HG02970 (cell line): Measurements from ENCODE around the gene CDYL.

ENCODE experiments used
- ATAC-seq: cut with Tn5 transposase; IDR thresholded peaks from one replicate; pipeline ENCODE4 v1.9.1; 2021; ENCODE audit warnings: mild to moderate bottlenecking, moderate library complexity, moderate number of reproducible peaks; ENCODE audit not compliant: unreplicated experiment, low FRiP score

The CDYL gene

DNA sequence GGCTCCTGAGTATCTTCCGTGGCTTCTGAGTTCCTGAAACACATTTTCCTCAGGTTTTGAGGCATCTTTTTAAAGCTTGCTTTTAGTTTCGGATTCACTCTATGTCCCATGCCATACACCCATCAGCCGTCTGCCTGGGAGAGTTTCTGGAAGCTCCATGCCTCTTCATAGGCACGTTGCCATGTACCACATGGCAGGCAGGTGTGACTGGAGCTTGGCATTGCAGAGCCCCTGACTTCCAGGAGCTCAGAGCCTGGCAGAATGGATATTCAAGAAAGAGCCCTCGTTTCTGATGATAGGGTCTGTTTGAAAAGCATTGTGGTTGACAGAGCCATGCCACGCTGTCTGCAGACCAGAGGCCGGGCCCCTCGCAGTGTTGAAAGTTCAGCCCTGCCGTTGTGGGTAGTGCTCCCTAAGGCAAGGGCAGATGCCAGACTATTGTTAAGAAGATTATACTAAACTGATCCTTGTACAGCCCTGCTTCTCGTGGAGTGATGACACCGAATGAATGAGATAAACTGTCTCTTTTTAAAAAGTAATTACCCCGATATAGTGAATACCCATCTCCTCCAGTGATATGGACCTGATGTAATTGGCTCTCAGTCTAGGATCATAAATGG lies 127.7 kb downstream of the CDYL start:
- ATAC-seq: no peak

DNA sequence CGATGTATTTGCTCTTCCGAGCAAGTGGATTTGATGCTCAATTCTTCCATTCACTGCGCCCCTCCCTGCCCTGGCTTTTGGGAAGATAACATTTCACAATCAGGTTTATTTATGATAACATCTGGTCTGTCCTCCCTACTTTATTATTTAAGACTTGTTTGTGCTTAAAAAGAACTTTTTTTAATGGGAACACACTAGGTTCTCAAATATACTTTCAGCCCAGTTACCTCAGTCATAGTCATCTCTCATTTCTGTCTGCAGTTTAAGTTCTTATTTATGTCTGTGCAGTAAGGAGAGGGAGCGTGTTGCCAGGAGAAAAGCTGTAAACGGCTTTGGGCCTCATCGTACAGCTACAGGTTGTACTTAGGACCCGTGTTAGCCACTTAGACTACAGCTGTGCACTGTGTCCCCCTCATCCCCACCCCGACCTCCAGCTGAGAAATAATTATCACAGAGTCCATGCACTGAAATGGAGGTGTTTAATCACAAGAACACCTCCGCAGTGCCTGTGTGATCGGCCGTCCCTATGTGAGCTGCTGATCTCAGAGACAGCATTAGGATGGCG lies 128.3 kb downstream of the CDYL start:
- ATAC-seq: no peak

DNA sequence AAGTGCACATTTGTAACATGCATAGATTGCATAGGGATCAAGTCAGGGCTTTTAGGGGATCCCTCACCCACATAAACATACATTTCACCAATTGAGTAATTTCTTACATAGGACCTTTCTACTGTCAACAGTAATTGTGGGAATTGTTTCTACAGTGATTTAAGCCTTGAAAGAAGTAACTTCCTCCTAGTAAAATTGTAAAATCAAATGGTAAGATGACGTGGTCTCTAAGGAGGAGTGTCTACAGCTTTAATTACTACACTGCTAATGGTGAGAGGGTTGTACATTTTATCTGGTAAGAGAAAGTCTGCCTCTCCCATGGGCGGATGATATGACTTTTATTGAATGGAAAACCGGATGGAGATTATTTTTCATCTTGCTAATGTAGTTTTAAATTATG lies 129.6 kb downstream of the CDYL start:
- ATAC-seq: no peak

DNA sequence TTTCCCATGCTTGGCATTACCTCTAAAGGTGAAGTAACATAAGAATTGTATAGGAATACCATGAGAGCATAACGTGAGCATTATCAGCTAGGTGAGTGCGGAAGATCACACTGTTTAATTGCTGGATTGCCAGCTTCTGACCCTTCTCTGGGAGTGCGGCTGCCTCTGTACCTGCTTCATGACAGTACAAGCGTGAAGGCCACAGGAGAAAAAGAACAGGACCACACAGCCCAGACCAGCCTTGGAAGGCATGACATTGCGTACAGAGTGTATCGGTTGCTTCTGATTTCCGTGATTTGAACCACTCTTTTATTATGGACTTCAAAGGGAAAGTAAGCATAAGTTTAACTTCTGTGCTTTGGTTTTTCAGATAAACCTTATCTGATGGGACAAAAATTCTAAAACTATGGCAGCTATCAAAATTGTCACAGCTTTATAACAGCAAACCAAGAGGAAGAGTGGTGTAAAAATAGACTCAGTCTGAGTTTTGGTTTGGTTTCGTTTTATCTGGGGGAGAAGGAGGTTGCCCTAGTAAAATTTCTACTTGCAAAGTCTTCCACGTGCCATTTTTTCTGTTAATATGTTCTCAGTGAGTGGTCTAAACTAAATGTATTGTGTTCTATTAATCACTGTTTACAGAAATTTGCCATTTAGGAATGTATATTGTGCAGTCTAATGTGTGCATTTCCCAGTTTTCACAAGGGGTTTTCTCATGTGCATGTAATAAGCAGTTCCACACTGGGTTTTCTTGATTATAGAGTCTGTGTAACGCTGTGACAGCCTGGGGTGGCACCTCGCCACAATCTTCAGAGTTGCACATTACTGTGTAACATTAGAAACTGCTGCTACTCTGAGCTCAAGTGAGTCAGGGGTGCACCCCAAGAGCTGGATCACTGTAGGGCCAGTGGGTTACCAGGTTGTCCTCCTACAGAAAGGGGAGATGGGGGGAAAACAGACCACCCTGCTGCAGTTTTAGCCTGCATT lies 130.4 kb downstream of the CDYL start:
- ATAC-seq: no peak

DNA sequence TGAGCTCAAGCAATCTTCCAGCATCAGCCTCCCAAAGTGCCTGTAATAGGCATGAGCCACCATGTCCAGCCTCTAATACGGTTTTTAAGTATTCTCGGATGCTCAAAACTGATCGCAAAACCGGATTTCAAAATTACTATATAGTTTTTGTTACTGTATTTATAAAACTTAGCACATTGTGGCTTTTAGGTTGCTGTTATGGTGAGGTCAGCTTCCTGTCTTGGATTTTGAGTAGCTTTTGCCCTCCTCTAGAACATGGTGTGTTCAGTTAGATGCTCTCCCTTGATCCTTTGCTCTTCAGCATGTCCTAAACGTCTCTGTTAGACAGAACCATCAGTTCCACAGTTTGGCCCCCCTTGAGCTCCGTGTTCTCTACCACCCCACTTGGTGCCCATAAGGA lies 131.4 kb downstream of the CDYL start:
- no peak for ATAC-seq

DNA sequence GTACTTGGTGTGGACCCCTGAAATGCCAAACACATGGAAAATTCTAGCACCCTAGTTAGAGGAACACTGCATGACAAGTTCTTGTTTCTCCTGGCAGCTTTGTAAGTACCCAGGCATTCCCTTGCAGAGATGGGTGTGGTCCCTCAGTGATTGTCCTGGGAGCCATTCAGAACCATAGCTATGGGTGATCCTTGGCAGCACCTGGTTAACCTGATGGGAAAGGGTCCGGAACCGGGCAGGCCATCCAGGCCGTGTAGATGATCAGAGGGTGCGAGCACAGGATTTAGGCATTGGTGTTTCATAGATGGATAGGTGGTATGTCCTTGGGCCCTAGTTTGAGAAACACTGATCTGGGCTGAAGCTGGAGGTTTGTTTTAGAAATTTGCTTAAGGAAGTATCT lies 131.9 kb downstream of the CDYL start:
- ATAC-seq: no peak

DNA sequence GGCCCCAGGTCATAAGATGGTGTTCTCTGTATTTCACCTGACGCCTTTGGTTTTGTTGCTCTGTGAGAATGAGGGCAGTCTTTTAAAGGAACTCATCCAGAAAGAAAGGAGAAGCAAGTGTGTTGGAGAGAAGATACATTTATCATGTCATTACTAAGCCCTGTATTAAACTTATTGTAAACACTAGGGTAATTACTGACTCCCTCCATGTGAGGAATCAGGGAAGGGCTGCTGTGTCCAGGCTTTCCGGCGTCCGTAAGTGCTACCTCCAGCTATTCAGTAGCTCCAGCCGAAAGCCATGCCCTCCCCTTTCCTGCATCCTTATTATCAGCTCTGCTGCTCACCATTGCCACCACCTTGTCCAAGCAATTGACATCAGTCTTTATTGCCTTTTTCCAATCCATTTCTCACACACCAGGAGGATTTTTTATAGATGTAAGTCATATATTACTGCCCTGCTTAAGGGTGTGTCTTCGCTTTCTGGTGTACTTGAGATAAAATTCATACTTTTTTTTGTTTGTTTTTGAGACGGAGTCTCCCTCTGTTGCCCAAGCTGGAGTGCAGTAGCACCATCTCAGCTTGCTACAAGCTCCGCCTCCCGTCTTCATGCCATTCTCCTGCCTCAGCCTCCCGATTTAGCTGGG lies 133.0 kb downstream of the CDYL start:
- ATAC-seq: no peak

DNA sequence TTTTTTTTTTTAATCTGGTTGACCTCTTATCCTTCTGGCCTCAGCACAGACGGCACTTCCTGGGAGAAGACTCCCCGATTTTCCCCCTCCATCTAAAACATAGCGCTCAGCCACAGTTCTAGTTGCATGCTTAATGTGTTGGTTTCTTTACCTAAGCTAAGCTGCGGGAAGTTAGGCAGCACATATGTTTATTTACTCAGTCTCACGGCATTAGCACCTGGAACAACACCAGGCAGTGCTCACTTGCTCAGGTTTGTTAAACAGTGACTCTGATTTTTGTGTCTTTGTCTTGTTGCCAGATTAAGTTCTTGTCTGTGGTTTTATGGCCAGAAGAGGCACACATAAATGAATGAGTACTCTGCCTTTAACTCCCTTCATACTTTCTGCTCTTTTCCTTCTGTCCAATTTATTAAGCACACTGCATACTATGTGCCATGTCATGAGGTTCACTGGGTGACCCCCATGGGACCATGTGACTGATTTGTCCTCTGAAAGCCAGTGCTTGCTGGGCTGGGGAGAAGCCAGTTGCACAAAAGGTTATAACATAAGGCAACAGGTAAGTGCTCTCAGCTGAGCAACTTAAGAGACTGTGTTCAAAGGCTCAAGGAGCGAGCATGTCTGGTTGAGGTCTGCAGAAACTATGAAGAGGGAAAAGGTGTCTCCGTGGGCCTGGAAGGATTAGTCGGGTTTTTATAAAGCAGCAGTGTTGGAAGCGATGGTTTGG lies 134.0 kb downstream of the CDYL start:
- ATAC-seq: no peak

DNA sequence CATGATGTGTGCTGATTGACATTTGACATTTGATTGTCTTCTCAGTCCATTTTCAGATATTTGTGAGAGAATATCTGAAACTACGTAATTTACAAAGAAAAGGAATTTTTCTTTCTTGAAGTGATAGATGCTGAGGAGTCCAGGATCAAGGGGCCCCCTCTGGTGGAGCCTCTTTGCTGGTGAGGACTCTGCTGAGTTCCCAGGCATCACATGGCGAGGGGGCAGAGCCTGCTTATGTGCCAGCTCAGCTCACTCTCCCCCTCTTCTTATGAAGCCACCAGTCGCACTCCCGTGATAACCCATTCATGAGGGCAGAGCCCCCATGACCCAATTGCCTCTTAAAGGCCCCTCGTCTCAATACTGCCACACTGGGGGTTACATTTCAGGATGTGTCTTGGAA lies 136.4 kb downstream of the CDYL start:
- no peak for ATAC-seq

DNA sequence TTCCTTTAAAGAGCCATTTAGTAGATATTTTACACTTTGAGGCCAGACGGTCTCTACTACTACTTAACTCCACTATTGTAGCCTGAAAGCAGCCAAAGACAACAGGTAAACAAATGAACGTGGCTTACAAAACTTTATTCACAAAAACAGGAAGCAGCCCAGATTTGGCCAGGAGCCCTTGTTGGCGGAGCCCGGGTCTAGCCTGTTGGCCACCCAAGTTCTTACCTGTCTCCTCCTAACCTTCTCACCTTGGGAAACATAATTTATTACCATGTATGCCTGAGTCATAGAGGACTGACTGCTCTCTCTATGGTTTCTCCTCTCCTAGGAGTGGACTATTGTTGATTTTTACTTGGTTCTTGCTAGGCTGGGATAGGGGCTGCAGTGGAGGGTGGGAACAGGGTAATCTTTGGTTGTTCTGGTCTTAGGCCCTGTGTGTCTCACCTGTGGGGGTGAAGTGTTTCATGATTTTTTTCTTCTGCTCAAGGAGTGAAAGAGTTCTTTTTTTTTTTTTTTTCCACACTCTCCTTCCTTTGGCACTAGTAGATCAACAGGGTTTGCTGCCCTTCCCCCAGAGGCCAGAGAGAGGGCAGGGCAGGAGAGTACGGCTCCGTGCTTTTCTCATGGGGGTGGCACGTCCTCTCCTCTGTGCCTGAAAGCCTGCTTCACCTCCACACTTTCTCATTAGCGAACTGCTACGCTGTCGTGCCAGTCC lies 137.7 kb downstream of the CDYL start:
- no peak for ATAC-seq

DNA sequence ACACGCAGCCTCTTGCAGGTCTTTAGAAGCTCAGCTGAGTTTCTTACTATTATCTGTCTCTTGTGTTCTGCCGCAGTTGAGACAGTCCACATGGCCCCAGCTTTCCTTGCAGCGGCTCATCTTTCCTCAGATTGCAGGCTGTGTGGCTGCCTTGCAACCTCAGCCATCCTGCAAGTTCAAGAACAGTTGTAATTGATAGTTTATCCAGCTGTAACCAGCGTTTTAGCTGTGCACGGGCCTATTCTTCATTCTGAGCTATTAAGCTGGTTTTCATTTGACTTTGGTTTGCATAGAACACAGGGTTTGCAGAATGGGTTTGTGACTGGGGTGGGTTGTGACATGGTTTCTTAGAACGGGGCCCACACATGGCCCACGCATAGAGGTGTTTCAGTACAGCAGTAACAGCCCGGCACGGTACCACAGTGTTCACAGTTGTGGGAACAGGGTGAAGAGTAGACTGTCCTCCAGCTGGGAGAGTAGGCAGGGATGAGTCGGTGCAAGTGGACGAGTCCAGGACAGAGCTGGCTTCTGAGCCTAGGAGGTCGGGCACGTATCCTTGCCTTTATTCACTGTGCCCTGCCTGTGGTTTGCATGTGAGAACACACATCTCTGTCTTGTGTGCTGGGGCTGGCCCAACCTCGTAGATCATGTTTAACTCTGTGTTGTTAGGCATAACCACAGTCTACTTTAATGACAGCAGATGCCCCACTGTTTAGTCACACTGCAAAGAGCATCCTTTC lies 138.4 kb downstream of the CDYL start:
- no peak for ATAC-seq

DNA sequence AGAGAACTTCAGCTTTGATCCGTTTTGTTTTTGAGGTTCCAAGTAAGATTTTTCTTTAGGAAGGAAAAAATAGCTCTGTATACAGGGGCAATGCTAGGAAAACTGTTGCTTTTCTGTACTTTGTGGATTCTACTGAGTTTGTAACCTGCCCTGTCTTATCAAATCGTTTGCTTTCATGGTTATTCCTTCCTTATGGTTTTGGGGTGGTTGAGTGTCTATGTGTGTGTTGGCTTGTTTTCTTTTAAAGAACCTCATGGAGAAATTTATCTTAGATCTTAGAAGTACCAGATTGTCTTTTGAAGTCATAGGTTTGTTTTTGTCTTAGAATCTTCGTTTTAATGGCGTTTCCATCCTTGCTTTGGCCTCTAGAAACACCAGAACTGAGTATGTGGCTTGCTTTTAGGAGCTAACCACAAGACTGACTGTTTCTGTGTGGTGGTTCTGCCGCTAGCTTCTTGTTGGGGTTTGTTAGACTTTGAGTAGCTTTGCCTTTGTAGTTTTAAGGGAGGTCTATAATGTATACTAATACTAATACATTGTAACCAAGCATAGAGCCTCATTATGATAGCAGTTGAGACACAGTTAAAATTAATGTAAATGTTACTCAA lies 140.9 kb downstream of the CDYL start:
- ATAC-seq: no peak

DNA sequence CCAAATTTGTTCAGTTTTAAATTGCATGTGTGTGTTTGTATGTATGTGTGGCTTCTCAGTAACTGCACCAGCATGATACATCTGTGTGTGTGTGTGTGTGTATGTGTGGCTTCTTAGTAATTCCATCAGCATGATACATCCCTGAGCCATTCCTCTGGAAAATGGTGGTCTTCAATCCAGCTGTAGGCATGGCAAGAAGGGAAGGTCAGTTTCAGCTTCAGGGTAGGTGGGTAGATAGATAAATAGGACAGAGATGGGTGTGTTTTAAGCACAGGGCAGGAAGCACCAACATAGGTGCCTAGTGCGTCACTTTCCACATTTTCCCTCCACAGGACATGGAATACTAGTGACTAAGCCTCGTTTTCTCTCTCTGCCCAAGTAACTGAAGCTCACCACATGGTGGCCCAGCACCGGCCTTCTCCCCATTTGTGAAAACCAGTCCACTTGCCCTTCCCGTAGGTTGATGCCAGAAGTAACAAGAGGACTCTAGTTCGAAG lies 144.8 kb downstream of the CDYL start:
- ATAC-seq: no peak

DNA sequence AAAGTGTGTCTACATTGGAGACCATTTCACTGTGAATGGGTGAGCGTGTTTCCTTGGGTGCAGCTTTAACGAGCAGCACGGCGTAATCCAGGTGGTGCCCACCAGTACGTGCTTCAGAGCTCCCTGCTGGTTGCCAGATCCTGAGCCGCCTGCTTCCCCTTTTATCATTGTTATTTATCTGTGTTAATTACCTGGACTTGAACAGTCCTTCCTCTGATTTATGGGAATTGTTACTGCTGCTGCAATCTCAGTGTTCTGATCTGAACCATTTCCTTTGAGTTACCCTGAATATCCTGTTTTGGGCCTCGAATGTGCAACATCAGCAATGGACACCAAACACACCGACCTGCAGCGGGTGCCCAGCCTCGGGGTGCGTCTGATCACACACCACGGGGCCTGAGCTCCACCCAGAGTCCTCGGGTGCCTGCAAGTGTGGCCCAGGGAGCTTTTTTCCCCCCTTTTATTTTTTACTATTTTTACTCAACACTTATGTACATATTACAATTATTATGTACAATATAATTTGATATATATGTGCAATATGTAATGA lies 146.4 kb downstream of the CDYL start:
- ATAC-seq: no peak

DNA sequence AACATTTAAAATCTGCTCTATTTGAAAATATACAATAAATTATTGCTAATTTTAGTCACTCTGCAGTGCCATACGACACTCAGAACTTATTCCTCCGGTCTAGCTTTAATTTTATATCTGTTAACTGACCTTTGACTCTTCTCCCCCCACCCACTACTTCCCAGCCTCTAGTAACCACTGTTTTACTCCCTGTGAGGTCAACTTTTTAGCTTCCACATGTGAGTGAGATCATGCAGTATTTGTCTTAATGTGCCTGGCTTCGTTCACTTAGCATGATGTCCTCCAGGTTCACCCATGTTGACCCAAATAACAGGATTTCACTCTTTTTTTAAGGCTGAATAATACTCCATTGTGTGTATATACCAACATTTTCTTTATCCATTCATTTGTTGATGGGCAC lies 146.9 kb downstream of the CDYL start:
- ATAC-seq: no peak

DNA sequence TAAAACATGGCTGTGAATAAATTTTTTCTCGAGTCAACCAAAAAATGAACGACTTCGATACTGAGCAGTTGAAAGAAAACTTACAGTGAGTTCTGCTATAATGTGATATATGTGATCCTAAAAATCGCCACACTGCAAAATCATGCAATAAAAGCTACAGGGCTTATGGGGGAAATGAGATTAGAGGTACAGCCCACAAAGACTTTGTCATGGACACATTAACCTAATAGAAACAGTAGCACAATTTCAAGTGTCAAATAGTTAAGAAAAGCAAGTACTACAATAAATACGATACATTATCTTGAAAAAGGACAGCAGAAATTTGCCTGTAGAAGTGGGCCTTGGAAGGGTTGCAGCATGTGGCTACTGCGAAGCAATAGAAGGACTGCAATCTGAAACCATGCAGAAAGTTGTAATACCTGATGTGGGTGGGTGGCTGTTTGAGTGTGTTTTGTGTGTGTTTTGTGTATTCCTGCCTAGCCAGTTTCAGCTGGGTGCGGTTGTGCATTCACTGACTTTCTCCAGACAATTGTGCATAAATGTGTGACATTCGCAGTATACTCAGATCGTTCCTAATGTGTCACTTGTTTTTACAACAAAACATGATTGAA lies 148.6 kb downstream of the CDYL start:
- ATAC-seq: no peak

DNA sequence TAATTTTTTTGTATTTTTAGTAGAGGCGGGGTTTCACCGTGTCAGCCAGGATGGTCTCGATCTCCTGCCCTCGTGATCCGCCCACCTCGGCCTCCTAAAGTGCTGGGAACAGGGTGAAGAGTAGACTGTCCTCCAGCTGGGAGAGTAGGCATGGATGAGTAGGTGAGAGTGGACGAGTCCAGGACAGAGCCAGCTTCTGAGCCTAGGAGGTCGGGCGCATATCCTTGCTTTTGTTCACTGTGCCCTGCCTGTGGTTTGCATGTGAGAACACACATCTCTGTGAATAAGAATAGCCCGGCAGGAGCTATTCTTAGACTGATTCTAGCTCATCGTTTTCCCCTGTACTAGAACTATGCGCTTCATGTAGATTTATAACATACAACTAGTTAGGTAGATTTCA lies 149.4 kb downstream of the CDYL start:
- ATAC-seq: no peak

DNA sequence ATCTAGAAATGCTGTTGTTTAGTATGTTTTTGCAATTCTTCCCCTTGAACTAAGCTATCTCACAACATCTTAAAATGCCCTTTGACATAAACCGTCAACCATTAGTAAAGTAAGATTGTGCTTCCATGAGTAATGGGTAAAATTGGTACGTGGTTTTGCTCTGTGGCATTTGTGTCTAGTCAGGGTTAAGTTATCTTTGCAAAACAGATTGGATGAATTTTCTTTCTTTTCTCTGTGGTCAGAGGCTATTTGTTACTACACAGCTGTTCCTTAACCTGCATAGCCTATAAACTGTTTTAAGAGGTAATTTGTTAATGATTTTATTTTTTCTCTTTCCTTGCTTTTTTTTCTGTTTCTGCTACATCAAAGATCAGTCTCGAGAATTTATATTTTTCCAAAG lies 152.2 kb downstream of the CDYL start:
- no peak for ATAC-seq
